OCI-LY1 (cell line): Measurements from ENCODE around the gene DAAM1.
A peak's percentile ranks its signal among the peaks of the same experiment; 100 is the strongest.

ENCODE experiments used
- H2AFZ ChIP-seq: fragments of 200-600 bp; sonication (generic), shearing (Covaris generic); 2 replicates; pipeline ENCODE4 v1.6.0; 2014; ENCODE audit warnings: antibody characterized with exemption, mild to moderate bottlenecking, low read length
- H3F3A ChIP-seq: fragments of 200-600 bp; sonication (generic), shearing (Covaris generic); 2 replicates; pipeline ENCODE4 v1.6.0; 2014; ENCODE audit warnings: mild to moderate bottlenecking, antibody characterized with exemption, low read length, moderate library complexity; ENCODE audit not compliant: insufficient read depth
- H3K27ac ChIP-seq: fragments of 200-600 bp; sonication (generic); 2 replicates; pipeline ENCODE4 v1.5.1; 2014; ENCODE audit warnings: low read length, mixed run types, mild to moderate bottlenecking, low read depth; ENCODE audit not compliant: poor library complexity, severe bottlenecking
- H3K27me3 ChIP-seq: fragments of 200-600 bp; sonication (generic); 2 replicates; pipeline ENCODE4 v1.6.0; 2014; ENCODE audit warnings: antibody characterized with exemption, mild to moderate bottlenecking, low read length, moderate library complexity; ENCODE audit not compliant: insufficient read depth
- H3K36me3 ChIP-seq: fragments of 200-600 bp; sonication (generic); 2 replicates; pipeline ENCODE4 v1.6.1; 2014; ENCODE audit warnings: mild to moderate bottlenecking, antibody characterized with exemption, low read length, moderate library complexity, mixed read lengths; ENCODE audit not compliant: insufficient read depth
- H3K4me1 ChIP-seq: fragments of 200-600 bp; sonication (generic); 2 replicates; pipeline ENCODE4 v1.5.1; 2014; ENCODE audit warnings: mild to moderate bottlenecking, low read length, moderate library complexity; ENCODE audit not compliant: insufficient read depth, severe bottlenecking
- H3K4me2 ChIP-seq: fragments of 200-600 bp; sonication (generic), shearing (Covaris generic); 2 replicates; pipeline ENCODE4 v1.6.1; 2014; ENCODE audit warnings: low read length
- H3K4me3 ChIP-seq: fragments of 200-600 bp; sonication (generic); 2 replicates; pipeline ENCODE4 v1.5.1; 2014; ENCODE audit warnings: low read length, low read depth, mild to moderate bottlenecking, mixed read lengths; ENCODE audit not compliant: poor library complexity, severe bottlenecking
- H3K79me2 ChIP-seq: fragments of 200-600 bp; shearing (Covaris generic); 2 replicates; pipeline ENCODE4 v1.6.1; 2016; ENCODE audit warnings: mixed run types, low read length, mixed read lengths; ENCODE audit not compliant: insufficient read depth
- H3K9ac ChIP-seq: fragments of 200-600 bp; sonication (generic), shearing (Covaris generic); 2 replicates; pipeline ENCODE4 v1.6.1; 2014; ENCODE audit warnings: mild to moderate bottlenecking, low read length, mixed read lengths
- H3K9me2 ChIP-seq: fragments of 200-600 bp; sonication (generic), shearing (Covaris generic); 2 replicates; pipeline ENCODE4 v1.6.1; 2014; ENCODE audit warnings: low read depth, mild to moderate bottlenecking, low read length, mixed read lengths
- H3K9me3 ChIP-seq: fragments of 200-600 bp; shearing (Covaris generic); 2 replicates; pipeline ENCODE4 v1.6.1; 2014; ENCODE audit warnings: low read length, mixed read lengths
- H4K20me1 ChIP-seq: fragments of 200-600 bp; sonication (generic), shearing (Covaris generic); 2 replicates; pipeline ENCODE4 v1.6.0; 2016; ENCODE audit warnings: mild to moderate bottlenecking, low read length; ENCODE audit not compliant: insufficient read depth
- CTCF ChIP-seq: fragments of 200-600 bp; sonication (generic), shearing (Covaris generic); IDR thresholded peaks from 2 replicates; pipeline ENCODE4 v1.5.1; 2017; ENCODE audit warnings: mild to moderate bottlenecking, antibody characterized with exemption, low read length, moderate library complexity, mixed read lengths
- EZH2 ChIP-seq: fragments of 200-600 bp; sonication (generic), shearing (Covaris generic); IDR thresholded peaks from 2 replicates; pipeline ENCODE4 v1.8.0; 2017; ENCODE audit warnings: borderline replicate concordance, mixed run types, mild to moderate bottlenecking, antibody characterized with exemption, low read length, moderate library complexity, mixed read lengths

DAAM1 gene

GRCh38 chr14:59271256-59271655 is 82.8 kb downstream of the DAAM1 start:
- Histone ChIP-seq H3K4me1 (peaks cover 31% of the 10 kb centered on the region), H3F3A (no peaks in the 10 kb centered on the region), H3K27me3 (no peaks in the 10 kb centered on the region), H3K9me2 (no peaks in the 10 kb centered on the region), H3K36me3 (peaks cover 35% of the 10 kb centered on the region), H3K4me2 (no peak overlapping the region), H3K27ac (no peak overlapping the region), H3K9me3 (no peaks in the 10 kb centered on the region), H2AFZ (no peak overlapping the region), H3K4me3 (no peak overlapping the region), H3K79me2 (no peaks in the 10 kb centered on the region), H3K9ac (no peak overlapping the region), H4K20me1 (no peaks in the 10 kb centered on the region)
- TF ChIP-seq CTCF (no peak), EZH2 (no peak)

GRCh38 chr14:59271734-59272133 is 83.3 kb downstream of the DAAM1 start:
- peaks cover 35% of the 10 kb centered on the region for H3K4me1 ChIP-seq

GRCh38 chr14:59272633-59273032 is 84.2 kb downstream of the DAAM1 start:
- Histone ChIP-seq H3K4me3 (no peak overlapping the region), H3K79me2 (no peaks in the 10 kb centered on the region), H4K20me1 (no peaks in the 10 kb centered on the region), H3K4me1 (peaks cover 37% of the 10 kb centered on the region), H3K27ac (peak overlapping the region; percentile 23), H3K9ac (no peak overlapping the region), H3F3A (no peaks in the 10 kb centered on the region), H3K4me2 (no peak overlapping the region), H3K27me3 (no peaks in the 10 kb centered on the region), H3K9me2 (no peaks in the 10 kb centered on the region), H3K36me3 (peaks cover 21% of the 10 kb centered on the region), H3K9me3 (no peaks in the 10 kb centered on the region), H2AFZ (no peak overlapping the region)
- TF ChIP-seq CTCF (no peak), EZH2 (no peak)

More at GRCh38 chr14:59271734-59272133, 83.3 kb downstream of the DAAM1 start:
- H3K9me3 ChIP-seq, result no peaks in the 10 kb centered on the region
- H3K9ac ChIP-seq, result no peak overlapping the region
- H3K27ac ChIP-seq, result no peak overlapping the region
- H4K20me1 ChIP-seq, result no peaks in the 10 kb centered on the region
- H3F3A ChIP-seq, result no peaks in the 10 kb centered on the region
- H3K79me2 ChIP-seq, result no peaks in the 10 kb centered on the region
- TF ChIP-seq EZH2 (no peak), CTCF (no peak)
- H3K4me3 ChIP-seq, result no peak overlapping the region
- peaks cover 30% of the 10 kb centered on the region for H3K36me3 ChIP-seq
- H2AFZ ChIP-seq, result no peak overlapping the region
- H3K27me3 ChIP-seq, result no peaks in the 10 kb centered on the region
- no peaks in the 10 kb centered on the region for H3K9me2 ChIP-seq
- no peak overlapping the region for H3K4me2 ChIP-seq
